Left kidney (tissue), 2 donors: ENCODE results near the gene TRIM8. TPM values are rescaled to one million over a fixed set of nuclear protein-coding genes. Genes with fewer than 3 reads are reported as not detected.
A peak's percentile ranks its signal among the peaks of the same experiment; 100 is the strongest.

Experiments used
- DNase-seq: peaks from one replicate; pipeline ENCODE4 v3.0.0-alpha.2; 2013
- polyA plus RNA-seq: library from polyadenylated mRNA; unstranded; fragments of 120-200 nt; gene quantifications from one replicate; pipeline ENCODE4 v1.2.1, GENCODE V29; 2013; ENCODE audit not compliant: insufficient read length

TRIM8 gene
- polyA plus RNA-seq, 1 donor = 110 TPM

GRCh38 chr10:102631525-102632393 lies 12.5 kb upstream of the TRIM8 start:
- no peak for DNase-seq

DNA sequence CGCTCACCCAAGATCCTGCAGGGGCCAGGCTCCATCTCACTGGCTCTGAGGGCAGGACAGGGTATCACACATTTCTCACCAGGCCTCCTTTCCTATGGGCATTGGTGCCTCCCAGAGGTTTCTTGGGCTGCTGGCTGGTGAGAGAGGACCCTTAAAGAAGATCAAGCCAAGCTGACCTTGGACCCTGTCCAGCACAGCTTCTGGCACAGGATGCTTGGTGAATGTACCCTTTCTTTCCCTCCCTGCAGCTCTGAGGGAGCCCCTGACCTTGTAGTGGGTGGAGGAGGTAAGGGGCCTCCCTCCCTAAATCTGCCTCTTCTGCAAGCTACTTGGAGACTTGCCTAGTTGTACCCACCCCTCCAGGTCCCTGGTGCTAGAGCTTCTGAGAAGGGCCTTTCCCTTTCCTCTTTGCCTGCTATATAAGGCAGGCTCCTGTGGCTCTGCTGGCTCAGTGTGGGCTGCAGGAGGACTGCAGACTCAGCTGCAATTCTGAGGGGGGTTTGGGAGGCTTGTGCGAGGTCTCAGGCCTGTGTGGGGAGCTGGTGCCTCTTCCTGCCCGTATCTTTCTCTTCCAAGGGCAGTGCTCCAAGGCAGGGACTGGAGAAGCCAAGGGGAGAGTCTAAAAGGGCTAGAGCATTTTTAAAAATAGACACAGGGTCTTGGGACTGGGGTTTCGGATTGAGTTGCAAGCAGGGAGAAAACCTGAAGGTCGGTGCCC lies 11.7 kb upstream of the TRIM8 start:
- DNase-seq = no peak

GRCh38 chr10:102633287-102633686 lies 11.0 kb upstream of the TRIM8 start:
- no peak for DNase-seq

DNA sequence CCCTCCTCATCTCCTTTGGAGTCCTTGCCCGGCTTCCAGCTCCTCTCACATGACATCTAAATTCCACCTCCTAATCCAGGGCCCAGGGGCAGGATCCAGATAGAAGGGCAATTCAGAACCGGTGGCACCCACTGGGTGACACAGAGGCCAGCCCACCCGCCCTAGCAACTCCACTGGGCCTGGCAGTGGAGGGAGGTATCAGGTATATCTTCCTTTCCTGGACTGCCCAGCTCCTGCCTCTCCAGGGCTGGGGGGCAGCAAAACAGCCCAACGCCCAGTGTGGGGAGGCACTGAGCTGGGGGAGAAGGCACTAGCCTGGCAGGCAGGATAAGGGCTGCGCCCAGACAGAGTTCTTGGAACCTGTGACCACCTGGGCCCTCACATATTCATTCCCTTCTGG lies 10.4 kb upstream of the TRIM8 start:
- no peak for DNase-seq

- DNase-seq = no peak
Measured at GRCh38 chr10:102634686-102635085, 9.6 kb upstream of the TRIM8 start.

- no peak for DNase-seq
Measured at GRCh38 chr10:102635377-102635776, 8.9 kb upstream of the TRIM8 start.

- no peak for DNase-seq
Measured at GRCh38 chr10:102639537-102639936, 4.7 kb upstream of the TRIM8 start.

DNA sequence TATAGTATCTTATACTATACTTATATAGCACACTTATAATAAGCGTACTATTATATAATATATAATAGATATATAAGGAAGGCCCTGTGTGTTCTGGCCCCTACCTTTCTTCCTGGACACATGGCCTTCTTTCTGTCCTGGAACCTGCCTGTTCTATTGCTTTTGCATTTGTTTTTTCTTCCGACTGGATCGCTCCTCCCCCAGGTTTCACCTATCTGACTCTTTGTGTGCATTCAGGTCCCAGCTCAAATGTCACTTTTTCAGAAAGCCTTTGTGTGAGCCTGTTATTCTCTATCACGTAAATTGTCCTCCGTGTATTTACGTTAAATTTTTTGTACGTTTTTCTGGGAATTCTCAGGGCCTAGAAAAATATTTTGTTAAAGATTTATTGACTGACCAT lies 2.9 kb upstream of the TRIM8 start:
- DNase-seq = no peak

- DNase-seq = peak; percentile 99
Measured at GRCh38 chr10:102641880-102642735, 2.2 kb upstream of the TRIM8 start.

GRCh38 chr10:102642736-102643335 lies 1.4 kb upstream of the TRIM8 start:
- DNase-seq = no peak

DNA sequence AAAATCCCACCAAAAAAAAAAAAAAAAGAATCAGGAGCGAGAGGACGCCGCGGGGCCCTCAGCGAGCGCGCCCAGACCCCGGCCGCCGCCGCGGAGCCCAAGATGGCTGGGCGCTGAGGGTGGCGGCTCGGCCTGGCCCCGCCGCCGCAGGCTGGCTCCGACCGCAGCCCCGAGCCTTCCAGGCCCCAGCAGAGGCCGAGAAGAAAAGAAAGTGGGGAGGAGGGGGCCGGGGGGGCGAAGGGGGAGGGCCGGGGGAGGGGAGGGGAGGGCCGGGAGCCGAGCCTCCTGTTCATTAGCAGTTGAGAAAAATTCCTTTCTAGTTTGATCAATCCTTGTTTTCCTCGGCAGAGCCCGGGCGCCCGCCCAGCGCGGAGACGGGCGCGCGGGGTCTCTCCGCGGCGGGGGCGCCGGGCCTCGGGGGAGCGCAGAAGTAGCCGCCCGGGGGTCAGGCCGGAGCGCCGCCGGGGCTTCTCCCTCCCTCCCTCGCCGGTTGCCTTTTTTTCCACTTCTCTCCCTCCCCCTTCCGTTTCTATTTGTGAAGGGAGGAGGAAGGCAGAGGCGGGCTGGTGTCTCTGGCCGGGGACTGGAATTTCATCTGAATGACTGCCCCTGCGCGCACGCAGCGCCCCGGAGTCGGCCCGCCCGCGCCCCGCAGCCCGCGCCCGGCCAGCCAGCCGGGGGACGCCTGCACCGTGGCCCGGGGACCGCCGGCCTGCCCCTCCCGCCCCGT lies 778 bp upstream of the TRIM8 start:
- DNase-seq = peak; percentile 60

GRCh38 chr10:102644646-102645387 lies 538 bp downstream of the TRIM8 start:
- DNase-seq = no peak

- DNase-seq = peak; percentile 75
Measured at GRCh38 chr10:102645388-102645740, 1.1 kb downstream of the TRIM8 start.

DNA sequence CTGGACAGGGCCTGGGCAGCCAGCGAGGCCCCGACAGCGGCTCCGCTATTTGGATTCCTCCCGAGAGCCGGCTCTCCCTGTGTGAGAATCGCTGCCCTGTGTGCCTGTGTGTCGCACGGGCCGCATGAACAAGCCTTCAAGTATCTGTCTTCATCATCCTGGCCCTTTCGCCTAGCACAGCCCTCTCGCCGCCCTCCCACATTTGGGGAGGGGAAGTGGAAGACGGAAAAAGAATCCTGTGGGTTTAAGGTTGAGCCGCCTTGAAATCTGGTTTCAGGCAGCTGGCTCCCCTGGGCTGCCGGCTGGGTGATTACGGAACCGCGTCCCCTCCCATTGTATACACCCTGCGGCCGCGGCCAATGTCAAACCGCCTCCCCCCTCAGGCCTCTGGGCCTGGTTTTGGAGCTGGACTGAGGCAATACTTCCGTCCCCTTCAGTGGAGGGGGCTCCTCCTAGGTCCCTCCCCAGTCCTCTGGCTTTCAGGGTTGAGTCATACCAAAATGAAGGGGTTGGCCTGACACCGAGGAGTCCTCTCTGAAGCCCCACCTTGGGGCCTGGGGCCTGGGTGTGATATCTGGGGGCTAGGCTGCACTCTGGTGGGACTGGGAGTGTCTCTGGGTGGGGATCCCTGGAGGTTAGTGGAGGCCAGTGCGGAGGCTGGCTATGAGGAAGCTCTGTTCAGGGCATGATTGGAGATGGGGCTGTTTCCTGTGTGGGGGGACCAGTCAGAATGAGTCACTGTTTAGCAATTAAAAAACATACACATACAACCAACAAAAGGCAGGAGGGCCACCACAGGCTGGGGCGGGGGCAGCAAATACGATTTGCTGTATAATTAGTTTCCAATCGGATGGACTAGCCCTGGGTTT lies 1.7 kb downstream of the TRIM8 start:
- DNase-seq = peak; percentile 67

GRCh38 chr10:102646610-102647442 lies 2.5 kb downstream of the TRIM8 start:
- no peak for DNase-seq

DNA sequence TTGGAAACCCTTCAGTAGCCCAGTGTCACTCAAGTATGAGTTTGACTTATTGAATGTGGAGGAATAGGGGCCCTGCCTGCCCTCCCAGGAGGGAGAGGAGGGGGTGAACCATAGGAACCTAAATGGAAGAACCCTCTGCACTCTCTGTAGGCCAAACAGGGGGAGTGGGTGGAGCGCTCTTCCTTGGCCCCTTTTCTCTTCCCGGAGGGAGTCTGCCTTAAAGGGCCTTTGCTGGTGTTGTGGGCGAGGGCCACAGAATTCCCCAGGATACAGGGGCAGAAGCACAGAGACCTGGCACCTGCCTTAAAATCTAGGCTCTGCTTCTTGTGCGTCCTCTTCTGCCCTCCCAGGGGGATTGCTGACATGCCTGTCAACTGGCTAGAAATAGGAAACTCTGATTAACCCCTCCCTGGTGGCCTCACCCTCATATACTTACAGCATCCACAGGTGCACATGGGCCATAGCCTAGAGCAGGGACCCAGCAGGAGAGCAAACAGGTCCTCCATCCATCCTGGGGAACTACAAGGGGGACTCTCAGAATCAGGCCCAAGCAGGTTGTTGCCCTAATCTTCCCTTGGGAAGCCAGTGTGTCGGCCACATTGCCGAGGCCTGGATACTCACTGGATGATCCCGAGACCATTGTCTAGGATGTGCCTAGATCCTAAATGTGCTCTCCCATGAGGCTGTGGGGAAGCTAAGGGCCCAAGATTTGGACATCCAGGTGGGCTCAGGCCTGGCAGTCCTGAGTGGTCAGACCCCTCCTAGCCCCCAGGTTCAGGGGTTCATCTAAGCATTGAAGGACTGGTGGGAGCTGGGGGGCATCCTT lies 3.4 kb downstream of the TRIM8 start:
- DNase-seq = no peak

DNA sequence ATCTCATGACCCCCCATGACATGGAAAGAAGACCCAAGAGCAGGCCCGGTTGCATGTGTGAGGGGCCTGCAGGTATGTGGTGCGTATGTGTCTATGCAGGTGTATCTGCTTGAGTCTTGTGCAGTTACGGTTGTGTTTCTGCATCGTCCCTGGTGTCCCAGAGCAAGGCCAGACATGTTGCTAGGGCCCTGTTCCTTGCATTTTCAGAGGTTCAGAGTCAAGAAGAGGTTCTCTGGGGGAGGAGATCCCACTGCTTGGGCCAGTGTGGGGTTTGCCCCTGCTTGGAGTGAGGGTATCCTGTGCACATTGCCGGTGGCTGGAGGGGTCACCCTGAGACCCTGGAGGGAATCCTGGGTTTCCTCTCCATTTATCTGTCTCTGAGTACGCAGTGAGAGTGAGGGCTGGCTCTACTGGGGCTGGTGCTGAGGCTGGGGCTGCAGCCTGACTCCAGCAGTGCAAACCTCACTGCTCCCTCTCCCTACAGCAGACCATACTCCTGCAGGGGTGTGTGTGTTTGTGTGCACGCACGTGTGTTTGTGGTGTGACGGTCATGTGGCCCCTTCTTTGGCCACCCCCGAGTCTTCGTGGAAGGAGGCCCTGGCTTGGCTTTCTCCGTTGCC lies 4.1 kb downstream of the TRIM8 start:
- DNase-seq = no peak
